Measurements from ENCODE around the gene KCNJ16. TPM values are rescaled to one million over a fixed set of nuclear protein-coding genes. Genes with fewer than 3 reads are reported as not detected.

Gene KCNJ16
- total and polyA plus RNA-seq, 2 of the 13 experiments (the other 11 are each of a cell fraction or from before 2014, with no cell fraction given) = not detected

- TF ChIP-seq THAP9 (CRISPR knock-in tag; IDR thresholded peaks at IDR 0.05; ENCODE audit: borderline replicate concordance) (no peak), JARID2 (CRISPR knock-in tag; IDR thresholded peaks at IDR 0.05; ENCODE audit: insufficient replicate concordance) (no peak)
Measured at GRCh38 chr17:70030371-70030770, 44.7 kb upstream of the KCNJ16 start (continued).

- in situ Hi-C loops (cut with HindIII; ENCODE audit: extremely low pct_ligation_motif_present, low pct_unique_long_range_greater_than_20kb) = no loop called here
- Histone ChIP-seq H3K9ac (ENCODE audit: insufficient read depth, low read depth, low read length) (no peak overlapping the region), H3K36me3 (replicated peaks in 1 of 2; ENCODE audit: control insufficient read depth in 1 of 2, insufficient read depth in 2 of 2, low read length in 2 of 2) (no peaks in the 10 kb centered on the region), H3K9me3 (ENCODE audit: low read length) (peaks cover 88% of the 10 kb centered on the region), H3K4me3 (replicated peaks in 1 of 3; ENCODE audit: insufficient read depth in 1 of 3, low read depth in 2 of 3, low read length in 3 of 3) (no peak overlapping the region), H4K20me1 (ENCODE audit: insufficient read depth, low read length) (no peaks in the 10 kb centered on the region), H3K4me2 (ENCODE audit: low read depth, low read length) (no peak overlapping the region), H3K79me2 (ENCODE audit: insufficient read depth, low read length) (no peaks in the 10 kb centered on the region), H3K27ac (ENCODE audit: extremely low read length, insufficient read depth, low read length) (no peak overlapping the region), H2AFZ (ENCODE audit: low read length) (no peak overlapping the region), H3K27me3 (ENCODE audit: control insufficient read depth in 1 of 2, insufficient read depth in 2 of 2, low read length in 2 of 2) (no peaks in the 10 kb centered on the region), H3K4me1 (ENCODE audit: insufficient read depth, low read length) (no peaks in the 10 kb centered on the region)
- BruUV-seq (replicated peaks) = no TSS peak
- DNase-seq (ENCODE audit: low spot score) (no peak), FAIRE-seq (no peak), ATAC-seq (no peak)
- CTCF ChIA-PET (ENCODE audit: low intra/inter-chr PET ratio, low total read pairs) = no interaction called here
- POLR2A ChIA-PET = no interaction called here
- intact Hi-C loops (cut with micrococcal nuclease; ENCODE audit: unreplicated experiment) = no loop called here
- no peak for TF ChIP-seq E2F2 (CRISPR knock-in tag; IDR thresholded peaks at IDR 0.05; ENCODE audit: borderline replicate concordance)
- no peak for TF ChIP-seq MAX (IDR thresholded peaks at IDR 0.05)
- TF ChIP-seq, protein P1, sequence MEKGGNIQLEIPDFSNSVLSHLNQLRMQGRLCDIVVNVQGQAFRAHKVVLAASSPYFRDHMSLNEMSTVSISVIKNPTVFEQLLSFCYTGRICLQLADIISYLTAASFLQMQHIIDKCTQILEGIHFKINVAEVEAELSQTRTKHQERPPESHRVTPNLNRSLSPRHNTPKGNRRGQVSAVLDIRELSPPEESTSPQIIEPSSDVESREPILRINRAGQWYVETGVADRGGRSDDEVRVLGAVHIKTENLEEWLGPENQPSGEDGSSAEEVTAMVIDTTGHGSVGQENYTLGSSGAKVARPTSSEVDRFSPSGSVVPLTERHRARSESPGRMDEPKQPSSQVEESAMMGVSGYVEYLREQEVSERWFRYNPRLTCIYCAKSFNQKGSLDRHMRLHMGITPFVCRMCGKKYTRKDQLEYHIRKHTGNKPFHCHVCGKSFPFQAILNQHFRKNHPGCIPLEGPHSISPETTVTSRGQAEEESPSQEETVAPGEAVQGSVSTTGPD (CRISPR knock-in tag; IDR thresholded peaks at IDR 0.05) = no peak
- no peak for TF ChIP-seq ZNF407 (CRISPR knock-in tag; IDR thresholded peaks at IDR 0.05; ENCODE audit: not compliant biosample characterization)
- TF ChIP-seq SIX1 (CRISPR knock-in tag; IDR thresholded peaks at IDR 0.05; ENCODE audit: borderline replicate concordance) = no peak
Measured at GRCh38 chr17:70031341-70031740, 43.7 kb upstream of the KCNJ16 start.

Measured in HepG2 (cell line).